ENCODE results near the gene TEPSIN.

DNA sequence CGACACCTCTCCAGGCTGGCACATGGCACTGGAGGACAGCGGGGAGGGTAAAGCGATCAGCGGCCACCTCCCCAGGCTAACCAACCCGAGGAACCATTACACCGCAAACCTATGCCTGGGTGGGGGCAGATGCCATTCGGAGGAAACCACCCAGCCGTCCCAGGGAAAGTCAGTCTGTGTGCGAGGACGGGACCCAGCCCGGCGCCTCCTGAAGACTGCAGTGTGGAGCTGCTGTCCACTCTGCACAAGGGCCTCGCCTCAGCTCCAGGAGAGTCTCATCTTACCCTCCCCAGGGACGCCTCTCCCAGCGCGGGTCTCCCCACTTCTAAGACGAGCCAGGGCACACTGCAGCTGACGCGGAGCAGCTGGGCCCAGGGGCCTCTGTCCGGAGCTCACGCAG lies 48.3 kb upstream of the TEPSIN start:
- TF ChIP-seq, protein P1, sequence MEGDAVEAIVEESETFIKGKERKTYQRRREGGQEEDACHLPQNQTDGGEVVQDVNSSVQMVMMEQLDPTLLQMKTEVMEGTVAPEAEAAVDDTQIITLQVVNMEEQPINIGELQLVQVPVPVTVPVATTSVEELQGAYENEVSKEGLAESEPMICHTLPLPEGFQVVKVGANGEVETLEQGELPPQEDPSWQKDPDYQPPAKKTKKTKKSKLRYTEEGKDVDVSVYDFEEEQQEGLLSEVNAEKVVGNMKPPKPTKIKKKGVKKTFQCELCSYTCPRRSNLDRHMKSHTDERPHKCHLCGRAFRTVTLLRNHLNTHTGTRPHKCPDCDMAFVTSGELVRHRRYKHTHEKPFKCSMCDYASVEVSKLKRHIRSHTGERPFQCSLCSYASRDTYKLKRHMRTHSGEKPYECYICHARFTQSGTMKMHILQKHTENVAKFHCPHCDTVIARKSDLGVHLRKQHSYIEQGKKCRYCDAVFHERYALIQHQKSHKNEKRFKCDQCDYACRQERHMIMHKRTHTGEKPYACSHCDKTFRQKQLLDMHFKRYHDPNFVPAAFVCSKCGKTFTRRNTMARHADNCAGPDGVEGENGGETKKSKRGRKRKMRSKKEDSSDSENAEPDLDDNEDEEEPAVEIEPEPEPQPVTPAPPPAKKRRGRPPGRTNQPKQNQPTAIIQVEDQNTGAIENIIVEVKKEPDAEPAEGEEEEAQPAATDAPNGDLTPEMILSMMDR (IDR thresholded peaks at IDR 0.05; ENCODE audit: insufficient read depth, low read length, poor library complexity, severe bottlenecking) = no peak
- TF ChIP-seq EZH2phosphoT487 (conservative IDR thresholded peaks at IDR 0.05; ENCODE audit: low read length) = no peak
